Sigmoid colon (tissue), 7 donors: Measurements from ENCODE around the gene SLC23A1. TPM values are rescaled to one million over a fixed set of nuclear protein-coding genes. Genes with fewer than 3 reads are reported as not detected.
A peak's percentile ranks its signal among the peaks of the same experiment; 100 is the strongest.

Source experiments
- DNase-seq: peaks from one replicate; pipeline ENCODE4 v3.0.0-alpha.2; 2019
- H3K27ac ChIP-seq, 4 donors: fragments of 200-600 bp; sonication (generic); one replicate each; pipeline ENCODE4 v1.5.1; 2016 to 2019; ENCODE audit warnings: mild to moderate bottlenecking in 1 of 4
- H3K27me3 ChIP-seq, 3 donors: fragments of 200-600 bp; sonication (generic); one replicate each; pipeline ENCODE4 v1.5.1; 2019; ENCODE audit warnings: mild to moderate bottlenecking in 1 of 3
- H3K36me3 ChIP-seq, 4 donors: fragments of 200-600 bp; sonication (generic); one replicate each; pipeline ENCODE4 v1.5.1; 2016 to 2019
- H3K4me1 ChIP-seq, 4 donors: fragments of 200-600 bp; sonication (generic); one replicate each; pipeline ENCODE4 v1.5.1; 2017 to 2019
- H3K4me3 ChIP-seq, 4 donors: fragments of 200-600 bp; sonication (generic); one replicate each; pipeline ENCODE4 v1.5.1; 2017 to 2019; ENCODE audit warnings: mild to moderate bottlenecking in 2 of 4, moderate library complexity in 1 of 4
- H3K9me3 ChIP-seq, 4 donors: fragments of 200-600 bp in 3 of 4; sonication (generic) in 3 of 4; one replicate each; pipeline versions ENCODE4 v1.5.1 to v1.6.1; 2013 to 2019
- CTCF ChIP-seq, 4 experiments: fragments of 450-650 bp in 3 of 4; fragments of 200-600 bp in 1 of 4; IDR thresholded peaks; one replicate each; pipeline ENCODE4 v1.5.1; 2016 to 2019; ENCODE audit warnings: antibody characterized with exemption in 4 of 4, mild to moderate bottlenecking in 3 of 4, moderate library complexity in 2 of 4
- EP300 ChIP-seq, 4 donors: sonication (generic); formaldehyde crosslinking; IDR thresholded peaks; one replicate each; pipeline ENCODE4 v1.6.1; 2017; ENCODE audit warnings: antibody characterized with exemption in 4 of 4
- POLR2A ChIP-seq, 2 donors: fragments of 450-650 bp; IDR thresholded peaks; one replicate each; pipeline ENCODE4 v1.6.1; 2016; ENCODE audit warnings: antibody characterized with exemption in 2 of 2, mild to moderate bottlenecking in 2 of 2, moderate library complexity in 2 of 2
- POLR2AphosphoS5 ChIP-seq, 4 donors: sonication (generic); formaldehyde crosslinking; IDR thresholded peaks; one replicate each; pipeline ENCODE4 v1.6.1; 2017; ENCODE audit warnings: antibody characterized with exemption in 4 of 4
- WGBS, 2 donors: extraction: QIAGEN DNeasy Blood & Tissue Kit; methylation state at CpG; one replicate each; pipeline ENCODE4 v1.1.7; 2013; 5-methylcytosine and 5-hydroxymethylcytosine counted together
- intact Hi-C: fragments of 100-400 bp; cut with DNase I; formaldehyde crosslinking; loops from one replicate; pipeline ENCODE4 v1.15.1; 2023
- polyA plus RNA-seq, 3 donors: library from polyadenylated mRNA; stranded (reverse); fragments of 200-250 nt; gene quantifications; one replicate each; pipeline ENCODE4 v1.2.3, GENCODE V29; 2013
- total RNA-seq, 4 donors: library from RNA; depleted of rRNA; stranded (reverse); fragments of >200 nt; gene quantifications; one replicate each; pipeline ENCODE4 v1.1.0, GENCODE V29; 2016
- donor health status: healthy with polysubstance abuse.
- donor health status: Bipolar disorder and iron deficiency.
- donor health status: healthy.

SLC23A1 gene
- total and polyA plus RNA-seq, 7 donors, result 0.60 to 2.1 (median 1.7) TPM; not detected in 4

GRCh38 chr5:139343476-139343875, 39.6 kb downstream of the SLC23A1 start:
- Histone ChIP-seq H3K9me3 (no peaks in the 10 kb centered on the region), H3K27ac (peak overlapping the region in 1 of 4 donors; percentile 94), H3K27me3 (no peaks in the 10 kb centered on the region), H3K36me3 (no peaks in the 10 kb centered on the region), H3K4me1 (peaks cover 0 to 52% (median 30%) of the 10 kb centered on the region in 4 donors), H3K4me3 (peak overlapping the region in 2 of 4 donors; percentile 65 to 90)
- TF ChIP-seq CTCF (IDR thresholded peaks at IDR 0.05) (no peak), POLR2A (IDR thresholded peaks at IDR 0.05) (no peak), EP300 (IDR thresholded peaks at IDR 0.05) (no peak), POLR2AphosphoS5 (IDR thresholded peaks at IDR 0.05) (no peak)
- WGBS, 2 donors, result 67 to 84% methylated on average over 9 of the region's 9 CpGs
- no peak for DNase-seq
- intact Hi-C loops, result loop anchor here (5.0 kb wide), 1 partner anchor 59 kb away; the partner anchor contains the start of gene SPATA24

- no peaks in the 10 kb centered on the region for H3K36me3 ChIP-seq
- peak overlapping the region; percentile 93 to 98 (median 96) for H3K27ac ChIP-seq
- intact Hi-C loops, result loop anchor here (5.0 kb wide), 1 partner anchor 60 kb away; the partner anchor contains the start of gene SPATA24
- H3K4me1 ChIP-seq, result peaks cover 0 to 47% (median 28%) of the 10 kb centered on the region in 4 donors
- DNase-seq, result no peak
- peak overlapping the region; percentile 65 to 91 (median 84) for H3K4me3 ChIP-seq
- TF ChIP-seq POLR2A (IDR thresholded peaks at IDR 0.05) (no peak), EP300 (IDR thresholded peaks at IDR 0.05) (no peak), POLR2AphosphoS5 (IDR thresholded peaks at IDR 0.05) (no peak), CTCF (IDR thresholded peaks at IDR 0.05) (no peak)
- H3K27me3 ChIP-seq, result no peaks in the 10 kb centered on the region
- no peaks in the 10 kb centered on the region for H3K9me3 ChIP-seq
- 0% methylated on average over 16 of the region's 16 CpGs for WGBS, 2 donors
These were observed 40.7 kb downstream of the SLC23A1 start for GRCh38 chr5:139342423-139342723.

GRCh38 chr5:139341689-139342422, 41.2 kb downstream of the SLC23A1 start, which contains the start of gene PAIP2:
PAIP2 (plus strand) TSS chr5:139341854; CDS start chr5:139363785, 21,931 bp downstream.
- H3K4me1 ChIP-seq, result peaks cover 0 to 46% (median 26%) of the 10 kb centered on the region in 4 donors
- no peaks in the 10 kb centered on the region for H3K27me3 ChIP-seq
- WGBS, 2 donors, result 0% methylated on average over 66 of the region's 66 CpGs
- TF ChIP-seq CTCF (IDR thresholded peaks at IDR 0.05), result peak; percentile 60 to 71 (median 65)
- TF ChIP-seq EP300 (IDR thresholded peaks at IDR 0.05), result no peak
- peak; percentile 84 to 86 for TF ChIP-seq POLR2A (IDR thresholded peaks at IDR 0.05)
- peak; percentile 95 to 98 (median 98) for TF ChIP-seq POLR2AphosphoS5 (IDR thresholded peaks at IDR 0.05)
- peak within 1 kb of the TSS; percentile 93 to 98 (median 96) for H3K27ac ChIP-seq
- DNase-seq, result peak; percentile 99
- no peaks in the 10 kb centered on the region for H3K9me3 ChIP-seq
- H3K4me3 ChIP-seq, result peak within 1 kb of the TSS; percentile 65 to 91 (median 84)
- no peaks in the 10 kb centered on the region for H3K36me3 ChIP-seq
- intact Hi-C loops, result loop anchor here (2.0 to 5.0 kb wide), 2 partner anchors 47 to 60 kb away; partner anchors contain the start of gene SPATA24

GRCh38 chr5:139341187-139341688, 41.9 kb downstream of the SLC23A1 start:
- 1 to 3% methylated on average over 17 of the region's 17 CpGs for WGBS, 2 donors
- H3K27ac ChIP-seq, result peak overlapping the region; percentile 93 to 98 (median 96)
- H3K4me3 ChIP-seq, result peak overlapping the region; percentile 65 to 91 (median 84)
- H3K4me1 ChIP-seq, result peaks cover 0 to 40% (median 26%) of the 10 kb centered on the region in 4 donors
- H3K36me3 ChIP-seq, result no peaks in the 10 kb centered on the region
- no peaks in the 10 kb centered on the region for H3K9me3 ChIP-seq
- intact Hi-C loops, result loop anchor here (2.0 to 5.0 kb wide), 2 partner anchors 46 to 61 kb away; partner anchors contain the start of gene SPATA24
- no peak for TF ChIP-seq EP300 (IDR thresholded peaks at IDR 0.05)
- no peak for TF ChIP-seq POLR2A (IDR thresholded peaks at IDR 0.05)
- no peak for TF ChIP-seq POLR2AphosphoS5 (IDR thresholded peaks at IDR 0.05)
- no peak for TF ChIP-seq CTCF (IDR thresholded peaks at IDR 0.05)
- no peak for DNase-seq
- H3K27me3 ChIP-seq, result no peaks in the 10 kb centered on the region
